ENCODE data around the gene TELO2.

DNA sequence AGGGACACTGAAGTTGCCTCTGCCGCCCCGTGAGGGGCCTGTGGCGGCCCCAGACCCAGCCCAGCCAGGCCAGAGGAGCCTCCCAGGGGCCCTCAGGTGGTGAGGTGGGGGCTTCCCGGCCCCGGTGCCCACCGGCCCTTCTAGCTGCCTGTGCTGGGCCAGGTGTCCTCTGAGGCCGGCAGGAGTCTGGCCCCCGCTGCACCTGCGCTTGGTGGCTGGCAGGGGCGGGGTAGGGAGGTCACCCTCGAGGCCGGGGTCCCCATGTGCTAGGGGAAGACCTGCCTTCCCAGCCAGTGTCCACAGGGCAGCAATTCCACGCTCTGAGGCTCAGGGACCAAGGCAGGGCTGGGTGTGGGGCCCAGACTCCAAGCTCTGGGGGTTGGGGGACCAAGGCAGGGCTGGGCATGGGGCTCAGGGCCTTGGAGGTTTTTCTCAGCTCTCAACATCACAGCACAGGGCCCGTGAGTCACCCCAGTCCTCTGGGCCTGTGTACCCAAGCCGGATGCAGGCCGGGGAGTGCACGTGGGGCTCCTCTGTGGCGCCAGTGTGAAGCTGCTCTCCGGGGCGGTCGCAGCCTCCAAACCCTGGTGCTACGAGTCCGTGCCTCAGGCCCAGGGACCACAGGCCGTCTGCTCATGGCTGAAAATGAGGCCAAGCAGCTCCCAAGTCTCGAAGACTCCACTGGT is 47.5 kb upstream of the TELO2 start:
- TF ChIP-seq CTCF (tag by site-specific recombination; IDR thresholded peaks at IDR 0.05) (no peak), YY1 (tag by site-specific recombination; IDR thresholded peaks at IDR 0.05) (no peak), ZBTB49 (tag by site-specific recombination; IDR thresholded peaks at IDR 0.05; ENCODE audit: low read depth) (no peak)
